Duodenal mucosa (tissue), 2 donors: Measurements from ENCODE around the gene ZNF428.

Source experiments
- H3K27ac ChIP-seq: one replicate; pipeline ENCODE4 v1.7.0; 2013; ENCODE audit warnings: low read depth, low read length
- H3K27me3 ChIP-seq, 2 donors: one replicate each; pipeline ENCODE4 v1.7.0; 2013; ENCODE audit warnings: low read length in 2 of 2, control low read depth in 1 of 2; ENCODE audit not compliant: insufficient read depth in 2 of 2, control insufficient read depth in 1 of 2
- H3K36me3 ChIP-seq, 2 donors: one replicate each; pipeline ENCODE4 v1.7.0; 2013; ENCODE audit warnings: low read length in 2 of 2, control low read depth in 1 of 2; ENCODE audit not compliant: insufficient read depth in 2 of 2, control insufficient read depth in 1 of 2
- H3K4me1 ChIP-seq, 2 donors: one replicate each; pipeline ENCODE4 v1.7.0; 2013; ENCODE audit warnings: low read length in 2 of 2, control low read depth in 1 of 2; ENCODE audit not compliant: insufficient read depth in 2 of 2, control insufficient read depth in 1 of 2
- H3K4me3 ChIP-seq, 2 donors: one replicate each; pipeline ENCODE4 v1.7.0; 2013; ENCODE audit warnings: low read length in 2 of 2, low read depth in 1 of 2
- H3K9ac ChIP-seq, 2 donors: one replicate each; pipeline ENCODE4 v1.7.0; 2013; ENCODE audit warnings: low read length in 2 of 2, low read depth in 1 of 2
- H3K9me3 ChIP-seq, 2 donors: one replicate each; pipeline ENCODE4 v1.7.0; 2013; ENCODE audit warnings: low read length in 2 of 2, control low read depth in 1 of 2; ENCODE audit not compliant: control insufficient read depth in 1 of 2

Gene ZNF428

GRCh38 chr19:43634068-43634467, 14.6 kb upstream of the ZNF428 start:
- H3K9me3 ChIP-seq = no peaks in the 10 kb centered on the region
- no peak overlapping the region for H3K4me3 ChIP-seq
- H3K27ac ChIP-seq = no peak overlapping the region
- peaks cover 0 to 1% of the 10 kb centered on the region in 2 donors for H3K4me1 ChIP-seq
- no peak overlapping the region for H3K9ac ChIP-seq
- no peaks in the 10 kb centered on the region for H3K36me3 ChIP-seq
- H3K27me3 ChIP-seq = peaks cover 11 to 12% of the 10 kb centered on the region in 2 donors

GRCh38 chr19:43633520-43633919, 14.1 kb upstream of the ZNF428 start:
- Histone ChIP-seq H3K4me3 (no peak overlapping the region), H3K4me1 (no peaks in the 10 kb centered on the region), H3K36me3 (no peaks in the 10 kb centered on the region), H3K9ac (no peak overlapping the region), H3K9me3 (no peaks in the 10 kb centered on the region), H3K27me3 (peaks cover 6% of the 10 kb centered on the region in 2 donors), H3K27ac (no peak overlapping the region)

GRCh38 chr19:43631491-43631890, 12.1 kb upstream of the ZNF428 start:
- Histone ChIP-seq H3K36me3 (no peaks in the 10 kb centered on the region), H3K4me1 (no peaks in the 10 kb centered on the region), H3K27me3 (no peaks in the 10 kb centered on the region), H3K4me3 (no peak overlapping the region), H3K9me3 (no peaks in the 10 kb centered on the region), H3K27ac (no peak overlapping the region), H3K9ac (no peak overlapping the region)

- Histone ChIP-seq H3K36me3 (no peaks in the 10 kb centered on the region), H3K27ac (no peak overlapping the region), H3K27me3 (no peaks in the 10 kb centered on the region), H3K9ac (no peak overlapping the region), H3K4me1 (no peaks in the 10 kb centered on the region), H3K9me3 (no peaks in the 10 kb centered on the region), H3K4me3 (no peak overlapping the region)
Observed at GRCh38 chr19:43628646-43629326, 9.4 kb upstream of the ZNF428 start.

- H3K4me1 ChIP-seq = no peaks in the 10 kb centered on the region
- no peak overlapping the region for H3K4me3 ChIP-seq
- H3K9ac ChIP-seq = no peak overlapping the region
- H3K9me3 ChIP-seq = no peaks in the 10 kb centered on the region
- H3K27ac ChIP-seq = no peak overlapping the region
- H3K27me3 ChIP-seq = no peaks in the 10 kb centered on the region
- H3K36me3 ChIP-seq = no peaks in the 10 kb centered on the region
Observed at GRCh38 chr19:43626838-43627237, 7.4 kb upstream of the ZNF428 start.

GRCh38 chr19:43625918-43626579, 6.6 kb upstream of the ZNF428 start:
- Histone ChIP-seq H3K9me3 (no peaks in the 10 kb centered on the region), H3K9ac (no peak overlapping the region), H3K27me3 (no peaks in the 10 kb centered on the region), H3K4me3 (no peak overlapping the region), H3K27ac (no peak overlapping the region), H3K36me3 (no peaks in the 10 kb centered on the region), H3K4me1 (no peaks in the 10 kb centered on the region)

- no peak overlapping the region for H3K9ac ChIP-seq
- peaks cover 5 to 10% of the 10 kb centered on the region in 2 donors for H3K4me1 ChIP-seq
- H3K36me3 ChIP-seq = no peaks in the 10 kb centered on the region
- H3K27me3 ChIP-seq = no peaks in the 10 kb centered on the region
- no peaks in the 10 kb centered on the region for H3K9me3 ChIP-seq
- H3K4me3 ChIP-seq = no peak overlapping the region
- no peak overlapping the region for H3K27ac ChIP-seq
Observed at GRCh38 chr19:43624933-43625332, 5.5 kb upstream of the ZNF428 start.

GRCh38 chr19:43623889-43624670, 4.7 kb upstream of the ZNF428 start:
- H3K9me3 ChIP-seq = no peaks in the 10 kb centered on the region
- no peak overlapping the region for H3K27ac ChIP-seq
- H3K4me1 ChIP-seq = peaks cover 7 to 10% of the 10 kb centered on the region in 2 donors

GRCh38 chr19:43622956-43623355, 3.5 kb upstream of the ZNF428 start:
- Histone ChIP-seq H3K27ac (no peak overlapping the region), H3K4me1 (peaks cover 15 to 17% of the 10 kb centered on the region in 2 donors), H3K9ac (no peak overlapping the region), H3K36me3 (no peaks in the 10 kb centered on the region), H3K27me3 (no peaks in the 10 kb centered on the region), H3K4me3 (no peak overlapping the region), H3K9me3 (no peaks in the 10 kb centered on the region)

More at GRCh38 chr19:43623889-43624670, 4.7 kb upstream of the ZNF428 start:
- Histone ChIP-seq H3K4me3 (no peak overlapping the region), H3K9ac (no peak overlapping the region), H3K27me3 (no peaks in the 10 kb centered on the region), H3K36me3 (no peaks in the 10 kb centered on the region)

- Histone ChIP-seq H3K4me1 (peaks cover 15 to 17% of the 10 kb centered on the region in 2 donors), H3K9me3 (no peaks in the 10 kb centered on the region), H3K36me3 (no peaks in the 10 kb centered on the region), H3K27ac (no peak overlapping the region), H3K4me3 (no peak overlapping the region), H3K9ac (no peak overlapping the region), H3K27me3 (no peaks in the 10 kb centered on the region)
Observed at GRCh38 chr19:43622070-43622469, 2.6 kb upstream of the ZNF428 start.
